HG03103 (cell line): Measurements from ENCODE around the gene MSRB2.
"Not testable (repeated sequence)": the region's sequence is repeated elsewhere in the genome, so short reads cannot be mapped to it uniquely, and the experiment has no call there.

Experiments used
- ATAC-seq: cut with Tn5 transposase; IDR thresholded peaks from one replicate; pipeline ENCODE4 v1.9.1; 2021; ENCODE audit warnings: low read depth; ENCODE audit not compliant: unreplicated experiment

MSRB2 gene

GRCh38 chr10:23069019-23069815, 26.2 kb upstream of the MSRB2 start:
- no peak for ATAC-seq

- not testable (repeated sequence) for ATAC-seq
These were observed 25.1 kb upstream of the MSRB2 start for GRCh38 chr10:23070092-23070912.

- ATAC-seq, result no peak
These were observed 24.5 kb upstream of the MSRB2 start for GRCh38 chr10:23070913-23071218.

GRCh38 chr10:23072593-23072992, 22.8 kb upstream of the MSRB2 start:
- not testable (repeated sequence) for ATAC-seq

GRCh38 chr10:23073527-23073926, 21.9 kb upstream of the MSRB2 start:
- no peak for ATAC-seq

- ATAC-seq, result no peak
These were observed 19.7 kb upstream of the MSRB2 start for GRCh38 chr10:23075672-23076071.

- ATAC-seq, result no peak
These were observed 17.3 kb upstream of the MSRB2 start for GRCh38 chr10:23078114-23078513.

GRCh38 chr10:23079700-23080099, 15.7 kb upstream of the MSRB2 start:
- no peak for ATAC-seq

- ATAC-seq, result no peak
These were observed 15.1 kb upstream of the MSRB2 start for GRCh38 chr10:23080262-23080661.

- ATAC-seq, result no peak
These were observed 14.1 kb upstream of the MSRB2 start for GRCh38 chr10:23081221-23081750.

GRCh38 chr10:23081891-23082290, 13.5 kb upstream of the MSRB2 start:
- ATAC-seq, result no peak

- no peak for ATAC-seq
These were observed 6.8 kb upstream of the MSRB2 start for GRCh38 chr10:23088609-23089008.

GRCh38 chr10:23094786-23095403, 484 bp upstream of the MSRB2 start:
- no peak for ATAC-seq

GRCh38 chr10:23095966-23096801, 805 bp downstream of the MSRB2 start:
- peak; percentile 43 for ATAC-seq

GRCh38 chr10:23096802-23097549, 1.6 kb downstream of the MSRB2 start:
- no peak for ATAC-seq

GRCh38 chr10:23099079-23099478, 3.7 kb downstream of the MSRB2 start:
- ATAC-seq, result no peak

- ATAC-seq, result no peak
These were observed 4.4 kb downstream of the MSRB2 start for GRCh38 chr10:23099816-23100215.

- no peak for ATAC-seq
These were observed 5.1 kb downstream of the MSRB2 start for GRCh38 chr10:23100331-23101030.
